Measurements from ENCODE around the gene CD33.

GRCh38 chr19:51195316-51195586, 29.6 kb upstream of the CD33 start:
- TF ChIP-seq CTCF (IDR thresholded peaks at IDR 0.05), result no peak
- TF ChIP-seq ZFX (IDR thresholded peaks at IDR 0.05; ENCODE audit: borderline replicate concordance), result no peak

Measured in 22Rv1 (cell line).